GM12864 (cell line): ENCODE results near the gene PHACTR1.

Source experiments
- DNase-seq: peaks from one replicate; pipeline ENCODE4 v3.0.0-alpha.2; 2011; ENCODE audit warnings: low read depth
- H3K4me3 ChIP-seq: 2 replicates; pipeline ENCODE4 v1.5.1; 2011; ENCODE audit warnings: mild to moderate bottlenecking, low read depth, low read length, control low read depth
- TF ChIP-seq, protein P1 (sequence below): IDR thresholded peaks from 2 replicates; pipeline ENCODE4 v1.5.1; 2011; ENCODE audit warnings: low read depth, mild to moderate bottlenecking, moderate library complexity, low read length, control low read depth, inconsistent platforms; ENCODE audit errors: missing control alignments

PHACTR1 gene

DNA sequence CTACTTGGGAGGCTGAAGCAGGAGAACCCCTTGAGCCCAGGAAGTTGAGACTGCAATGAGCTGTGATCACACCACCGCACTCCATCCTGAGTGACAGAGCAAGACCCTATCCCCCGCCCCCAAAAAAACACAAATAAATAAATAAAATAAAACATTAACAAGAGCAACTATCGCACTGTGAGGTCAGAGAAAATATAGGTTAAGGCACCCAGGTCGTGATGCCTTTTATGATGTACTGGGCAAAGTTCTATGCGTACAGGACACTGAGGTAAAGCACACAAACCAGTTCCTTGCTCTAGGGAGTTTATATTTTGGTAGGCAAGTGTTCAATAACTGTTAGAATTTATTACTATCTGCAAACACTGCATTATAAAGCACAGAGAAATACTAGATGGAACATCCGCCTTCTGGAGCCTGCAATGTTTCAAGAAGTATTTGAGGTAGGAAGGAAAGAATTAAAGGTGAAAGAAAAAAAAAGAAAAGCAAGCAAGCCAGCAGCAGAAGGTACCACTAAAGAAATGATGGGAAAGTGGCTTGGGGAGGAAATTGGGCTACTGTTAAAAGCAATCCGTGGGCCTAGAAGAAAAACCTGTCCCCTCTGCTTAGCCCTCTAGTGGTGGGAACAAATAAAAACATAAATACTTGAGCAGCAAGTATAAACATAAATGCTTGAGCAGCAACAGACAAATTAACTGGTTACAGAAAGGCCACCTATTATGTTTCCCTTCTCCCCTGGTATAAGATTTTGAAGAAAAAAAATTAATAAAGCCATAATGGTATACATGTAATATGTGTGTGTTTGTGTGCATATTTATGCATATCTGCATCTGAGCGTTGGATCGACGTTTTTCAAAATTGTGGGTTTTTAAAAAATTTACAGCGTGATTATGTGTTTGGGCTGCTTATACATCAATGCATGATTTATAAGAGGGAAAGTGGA, 128.0 kb downstream of the PHACTR1 start:
- no peak for DNase-seq
- TF ChIP-seq, protein P1, sequence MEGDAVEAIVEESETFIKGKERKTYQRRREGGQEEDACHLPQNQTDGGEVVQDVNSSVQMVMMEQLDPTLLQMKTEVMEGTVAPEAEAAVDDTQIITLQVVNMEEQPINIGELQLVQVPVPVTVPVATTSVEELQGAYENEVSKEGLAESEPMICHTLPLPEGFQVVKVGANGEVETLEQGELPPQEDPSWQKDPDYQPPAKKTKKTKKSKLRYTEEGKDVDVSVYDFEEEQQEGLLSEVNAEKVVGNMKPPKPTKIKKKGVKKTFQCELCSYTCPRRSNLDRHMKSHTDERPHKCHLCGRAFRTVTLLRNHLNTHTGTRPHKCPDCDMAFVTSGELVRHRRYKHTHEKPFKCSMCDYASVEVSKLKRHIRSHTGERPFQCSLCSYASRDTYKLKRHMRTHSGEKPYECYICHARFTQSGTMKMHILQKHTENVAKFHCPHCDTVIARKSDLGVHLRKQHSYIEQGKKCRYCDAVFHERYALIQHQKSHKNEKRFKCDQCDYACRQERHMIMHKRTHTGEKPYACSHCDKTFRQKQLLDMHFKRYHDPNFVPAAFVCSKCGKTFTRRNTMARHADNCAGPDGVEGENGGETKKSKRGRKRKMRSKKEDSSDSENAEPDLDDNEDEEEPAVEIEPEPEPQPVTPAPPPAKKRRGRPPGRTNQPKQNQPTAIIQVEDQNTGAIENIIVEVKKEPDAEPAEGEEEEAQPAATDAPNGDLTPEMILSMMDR: peak; percentile 69
- H3K4me3 ChIP-seq: no peak overlapping the region

DNA sequence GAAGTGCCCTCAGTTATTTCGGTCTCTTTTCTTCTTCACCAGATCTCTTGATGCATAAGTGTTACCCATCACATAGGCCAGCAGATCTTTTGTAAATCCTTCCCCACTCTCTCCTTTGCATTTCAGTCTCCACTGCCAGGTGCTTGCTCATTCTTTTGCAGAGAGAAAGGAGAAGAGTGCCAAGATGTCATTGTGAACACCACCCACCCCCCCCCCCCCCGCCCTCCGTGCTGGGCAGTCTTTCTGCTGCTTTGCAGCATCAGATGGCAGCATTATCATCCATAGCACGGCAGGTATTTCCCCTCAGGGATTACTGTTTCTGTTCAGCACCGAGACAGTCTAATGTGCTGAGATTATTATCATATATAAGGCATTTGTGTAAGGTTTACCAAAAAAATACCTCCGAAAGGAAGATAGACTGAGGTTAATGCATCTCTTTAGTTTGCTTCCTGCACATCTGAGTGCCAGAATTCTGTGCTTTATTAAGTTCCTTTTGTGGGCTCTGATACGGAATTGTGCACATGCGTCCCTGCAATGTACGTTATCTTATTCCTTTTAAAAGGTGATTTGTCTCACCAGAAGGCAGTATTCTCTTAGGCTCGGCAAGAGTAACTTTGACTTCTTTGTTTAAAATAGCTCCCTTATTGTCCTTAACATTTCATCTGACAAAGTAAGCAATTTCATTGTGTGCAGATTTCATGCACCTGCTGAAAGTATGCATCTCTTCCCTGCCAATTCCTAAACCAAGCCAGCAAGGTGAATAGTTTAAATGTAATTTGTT, 128.8 kb downstream of the PHACTR1 start:
- TF ChIP-seq, protein P1: no peak
- DNase-seq: no peak
- no peak overlapping the region for H3K4me3 ChIP-seq

DNA sequence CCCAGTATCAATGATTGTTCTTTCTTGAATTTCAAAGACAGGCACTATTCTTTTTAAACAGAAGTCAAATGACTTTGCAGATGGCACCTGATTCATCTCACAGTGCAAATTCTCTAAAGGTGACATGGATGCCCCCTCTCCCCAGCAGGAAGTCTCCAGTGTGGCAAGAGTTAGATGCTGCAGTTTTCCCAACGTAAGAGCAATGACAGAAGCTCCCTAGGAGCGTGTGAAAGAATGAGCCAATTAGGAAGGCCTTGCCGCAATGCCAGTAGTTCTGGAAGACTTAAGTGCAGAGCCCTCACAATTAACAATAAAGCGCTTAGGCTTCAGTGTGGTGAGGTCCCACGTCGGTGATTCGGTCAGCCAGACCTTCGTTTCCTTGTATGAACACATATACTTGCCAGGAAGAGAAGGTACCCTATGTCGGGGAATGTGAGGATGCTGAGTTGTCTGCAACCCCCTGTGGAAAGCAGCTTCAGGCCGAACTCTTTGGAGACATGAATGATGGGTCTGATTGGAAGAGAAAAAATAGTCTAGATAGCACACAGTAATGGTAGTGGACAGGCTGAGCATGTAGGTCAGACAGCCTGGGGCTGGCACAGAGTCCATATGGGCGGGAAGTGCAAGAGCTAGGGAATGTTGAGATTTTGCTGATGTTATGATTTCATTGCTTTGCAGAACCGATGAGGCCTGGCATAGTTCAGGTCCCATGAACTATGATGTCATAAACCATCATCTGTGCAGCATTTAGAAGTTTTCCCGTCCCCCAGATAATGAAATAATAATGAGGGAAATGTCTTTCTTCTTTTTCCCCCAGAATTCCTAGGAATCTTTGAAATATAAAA, 132.6 kb downstream of the PHACTR1 start:
- H3K4me3 ChIP-seq: no peak overlapping the region
- no peak for DNase-seq

DNA sequence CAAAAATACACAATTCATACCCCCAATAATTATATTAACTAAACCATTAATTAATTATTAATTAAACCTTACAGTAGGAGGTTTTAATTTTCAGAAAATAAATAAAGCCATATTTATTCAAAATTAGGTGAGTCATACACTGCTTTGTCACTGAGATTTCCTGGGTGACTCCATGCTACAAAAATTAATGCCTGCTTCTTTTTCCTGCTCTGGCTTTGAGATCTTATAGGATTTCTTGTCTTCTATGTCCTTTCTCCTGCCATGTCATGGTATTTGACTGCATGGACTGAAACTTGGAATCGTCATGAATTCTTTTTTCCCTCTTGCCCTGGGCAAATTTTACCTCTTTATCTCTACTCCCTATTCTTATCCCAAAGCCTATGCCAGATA, 133.2 kb downstream of the PHACTR1 start:
- H3K4me3 ChIP-seq: no peak overlapping the region
- DNase-seq: no peak
- TF ChIP-seq, protein P1: no peak

More for the DNA sequence above, 132.6 kb downstream of the PHACTR1 start:
- TF ChIP-seq, protein P1: no peak

DNA sequence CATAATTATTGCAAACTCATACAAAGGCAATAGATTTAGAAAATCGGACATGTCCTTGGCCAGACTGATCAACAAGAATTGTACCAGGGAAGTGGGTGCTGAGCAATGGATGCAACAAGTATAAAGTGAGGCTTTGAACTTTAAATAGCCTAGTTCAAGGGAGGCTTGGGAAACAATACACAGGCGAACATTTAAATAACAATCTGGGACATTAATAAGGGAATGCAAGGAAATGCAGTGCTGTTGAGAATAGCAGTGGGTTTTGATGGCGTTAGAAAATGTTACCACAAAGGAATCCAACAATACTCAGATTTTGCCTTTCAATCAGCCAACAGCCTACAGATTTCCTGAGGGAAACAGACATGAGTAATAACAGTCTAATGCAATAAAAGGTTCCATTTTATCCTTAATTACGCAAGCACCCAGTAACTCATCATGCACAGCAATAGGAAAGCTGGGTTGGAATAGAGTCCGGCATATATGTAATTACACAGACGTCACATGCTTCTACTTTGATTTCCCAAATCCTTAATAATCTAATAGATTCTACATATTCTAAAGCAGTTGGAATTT, 134.6 kb downstream of the PHACTR1 start:
- TF ChIP-seq, protein P1: no peak
- no peak overlapping the region for H3K4me3 ChIP-seq
- DNase-seq: no peak

DNA sequence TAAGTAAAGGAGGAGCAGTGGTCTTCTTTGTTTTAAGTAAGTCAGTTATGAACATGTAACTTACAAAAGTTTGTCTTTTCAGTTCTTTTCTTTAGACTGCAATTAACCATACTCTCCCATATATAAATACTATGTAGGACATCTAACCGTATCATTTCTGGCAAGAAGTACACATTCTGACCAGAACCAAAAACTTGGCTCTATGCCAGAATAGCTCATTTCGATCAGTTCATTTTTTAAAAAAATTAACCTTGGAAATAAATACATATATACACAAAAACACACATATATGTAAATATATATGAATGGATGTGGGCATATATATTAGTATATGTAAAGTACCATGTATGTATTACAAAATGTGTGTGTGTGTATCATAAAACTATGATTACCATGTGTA, 145.0 kb downstream of the PHACTR1 start:
- no peak overlapping the region for H3K4me3 ChIP-seq
- no peak for DNase-seq
- TF ChIP-seq, protein P1: no peak
